Psoas muscle (tissue), 8 donors: ENCODE data around the gene EP300. TPM values are rescaled to one million over a fixed set of nuclear protein-coding genes. Genes with fewer than 3 reads are reported as not detected.

Experiments
- ATAC-seq, 4 donors: fragments of 200-7000 bp; cut with Tn5 transposase; one replicate each; pipeline ENCODE4 v1.9.1; 2020; ENCODE audit warnings: moderate library complexity in 3 of 4, mild to moderate bottlenecking in 2 of 4
- DNase-seq, 2 donors: peaks; one replicate each; pipeline ENCODE4 v3.0.0-alpha.2; 2020
- H3K27ac ChIP-seq: fragments of 200-600 bp; one replicate; pipeline ENCODE4 v1.8.0; 2022
- H3K27me3 ChIP-seq, 3 donors: fragments of 200-600 bp in 1 of 3; one replicate each; pipeline versions ENCODE4 v1.6.1 to v1.8.0; 2013 to 2022; ENCODE audit warnings: low read length in 2 of 3, mild to moderate bottlenecking in 2 of 3, moderate library complexity in 1 of 3; ENCODE audit not compliant: insufficient read depth in 3 of 3
- H3K36me3 ChIP-seq, 2 donors: fragments of 200-600 bp in 1 of 2; one replicate each; pipeline versions ENCODE4 v1.6.1 to v1.8.0; 2013 to 2022; ENCODE audit warnings: low read depth in 1 of 2, mild to moderate bottlenecking in 1 of 2, moderate library complexity in 1 of 2; ENCODE audit not compliant: insufficient read depth in 1 of 2
- H3K4me1 ChIP-seq: fragments of 200-600 bp; one replicate; pipeline ENCODE4 v1.8.0; 2022
- H3K4me3 ChIP-seq: fragments of 200-600 bp; one replicate; pipeline ENCODE4 v1.8.0; 2022; ENCODE audit warnings: mild to moderate bottlenecking
- H3K9me3 ChIP-seq: fragments of 200-600 bp; one replicate; pipeline ENCODE4 v1.8.0; 2022
- CTCF ChIP-seq: fragments of 200-600 bp; IDR thresholded peaks from one replicate; pipeline ENCODE4 v1.8.0; 2022; ENCODE audit warnings: antibody characterized with exemption
- WGBS, 3 donors: extraction: QIAGEN DNeasy Blood & Tissue Kit; methylation state at CpG; one replicate each; pipeline versions ENCODE4 v1.1.6 to v1.1.7; 2013; 5-methylcytosine and 5-hydroxymethylcytosine counted together
- intact Hi-C, 2 donors: fragments of 100-400 bp; cut with DNase I; formaldehyde crosslinking; loops; one replicate each; pipeline versions ENCODE4 v1.11.0 to v1.14.2; 2022
- polyA plus RNA-seq, 3 donors: library from polyadenylated mRNA; stranded (reverse); fragments of 200-250 nt; gene quantifications; one replicate each; pipeline ENCODE4 v1.2.3, GENCODE V29; 2013
- total RNA-seq, 4 donors: library from RNA; stranded (reverse); fragmentation: NEBNext Ultra II Directional in 2 of 4; extraction: Animal tissue kit (Norgen Biotek cat#: 25700) in 2 of 4; gene quantifications; one replicate each; pipeline versions ENCODE4 v1.2.1 to v1.2.4, GENCODE V29; 2021 to 2023
- donor health status: healthy with polysubstance abuse.
- donor health status: DM: no; HTN: no; CAD: no; lungs with moderate emphysema.
- donor health status: Bipolar disorder and iron deficiency.
- donor health status: healthy.
- donor health status: DM: yes; HTN: yes; CAD: no.
- donor health status: DM: no; HTN: no; CAD: no.
- donor health status: DM: no; HTN: no; CAD: no.
- donor health status: DM: yes; HTN: yes; CAD: no.

Gene EP300
- total and polyA plus RNA-seq, 7 donors, result 6.2 to 40.7 (median 31.0) TPM

GRCh38 chr22:41229215-41229614 lies 136.8 kb downstream of the EP300 start:
- ATAC-seq (peak in 1 of 4 donors; percentile 43), DNase-seq (no peak)
- no peaks in the 10 kb centered on the region for H3K9me3 ChIP-seq
- peaks cover 5 to 62% of the 10 kb centered on the region in 2 donors for H3K36me3 ChIP-seq
- no peaks in the 10 kb centered on the region for H3K27me3 ChIP-seq
- no peak overlapping the region for H3K27ac ChIP-seq
- WGBS, 3 donors, result 67 to 86% (median 79%) methylated on average over 6 of the region's 6 CpGs
- H3K4me1 ChIP-seq, result no peaks in the 10 kb centered on the region
- H3K4me3 ChIP-seq, result no peak overlapping the region
- no peak for TF ChIP-seq CTCF
- intact Hi-C loops, result no loop called here

Other genes with a start within 250 kb of the EP300 start
- gene ST13, start 236.0 kb upstream of the EP300 start, total RNA-seq, result 100 to 1,000 TPM; 262 to 316 (median 296) TPM
- 100 to 1,000 TPM; 166 to 456 (median 189) TPM for gene ST13, start 236.0 kb upstream of the EP300 start, polyA plus RNA-seq
- gene XPNPEP3, start 235.4 kb upstream of the EP300 start, total RNA-seq, result 10 to 100 TPM in 3 of 4 donors, 1 to 10 TPM in 1; 9.8 to 16.3 (median 11.2) TPM
- gene XPNPEP3, start 235.4 kb upstream of the EP300 start, polyA plus RNA-seq, result 10 to 100 TPM in 1 of 3 donors, 1 to 10 TPM in 2; 3.3 to 12.9 (median 7.9) TPM
- not detected for gene DNAJB7, start 230.5 kb upstream of the EP300 start, total RNA-seq
- gene DNAJB7, start 230.5 kb upstream of the EP300 start, polyA plus RNA-seq, result under 1 TPM in 2 of 3 donors, not detected in 1; 0.01 to 0.03 TPM
- 10 to 100 TPM; 46.6 to 59.9 (median 54.3) TPM for gene RBX1, start 141.2 kb upstream of the EP300 start, total RNA-seq
- gene RBX1, start 141.2 kb upstream of the EP300 start, polyA plus RNA-seq, result 10 to 100 TPM; 48.4 to 82.6 (median 80.6) TPM
- gene L3MBTL2, start 112.7 kb downstream of the EP300 start, total RNA-seq, result 10 to 100 TPM in 3 of 4 donors, 1 to 10 TPM in 1; 8.7 to 15.8 (median 11.9) TPM
- 10 to 100 TPM in 1 of 3 donors, 1 to 10 TPM in 2; 7.2 to 12.3 (median 9.0) TPM for gene L3MBTL2, start 112.7 kb downstream of the EP300 start, polyA plus RNA-seq
- 1 to 10 TPM in 2 of 4 donors, under 1 TPM in 2; 0.32 to 2.0 (median 1.2) TPM for gene CHADL, start 148.3 kb downstream of the EP300 start, total RNA-seq
- gene CHADL, start 148.3 kb downstream of the EP300 start, polyA plus RNA-seq, result 1 to 10 TPM in 1 of 3 donors, under 1 TPM in 2; 0.42 to 1.9 (median 0.62) TPM
- gene RANGAP1, start 193.6 kb downstream of the EP300 start, total RNA-seq, result 10 to 100 TPM; 31.9 to 48.8 (median 40.8) TPM
- 10 to 100 TPM; 26.2 to 51.8 (median 51.3) TPM for gene RANGAP1, start 193.6 kb downstream of the EP300 start, polyA plus RNA-seq
- 10 to 100 TPM; 32.0 to 34.1 (median 33.1) TPM for gene ZC3H7B, start 208.9 kb downstream of the EP300 start, total RNA-seq
- 10 to 100 TPM; 12.0 to 31.0 (median 17.8) TPM for gene ZC3H7B, start 208.9 kb downstream of the EP300 start, polyA plus RNA-seq